GM23338 (cell line): Measurements from ENCODE around the gene LPO. TPM values are rescaled to one million over a fixed set of nuclear protein-coding genes. Genes with fewer than 3 reads are reported as not detected.

Source experiments
- ATAC-seq: fragments of 200-7000 bp; cut with Tn5 transposase; 3 replicates; pipeline ENCODE4 v1.9.1; 2020
- DNase-seq: peaks from one replicate; pipeline ENCODE4 v3.0.0-alpha.2; 2015; ENCODE audit warnings: low spot score
- H2AFZ ChIP-seq: fragments of 200-600 bp; sonication (generic); 2 replicates; pipeline ENCODE4 v1.8.0; 2016; ENCODE audit warnings: antibody characterized with exemption, mild to moderate bottlenecking, moderate library complexity
- H3F3A ChIP-seq: fragments of 200-600 bp; sonication (generic); replicated peaks from 2 replicates; pipeline ENCODE4 v1.8.0; 2017; ENCODE audit warnings: antibody characterized with exemption, mixed run types, low read depth
- H3K27ac ChIP-seq: fragments of 200-600 bp; sonication (generic); 2 replicates; pipeline ENCODE4 v1.6.1; 2016; ENCODE audit warnings: low read depth
- H3K27me3 ChIP-seq: fragments of 200-600 bp; sonication (generic); 2 replicates; pipeline ENCODE4 v1.8.0; 2016; ENCODE audit warnings: mild to moderate bottlenecking, mixed run types, moderate library complexity; ENCODE audit not compliant: insufficient read depth
- H3K36me3 ChIP-seq: fragments of 200-600 bp; sonication (generic); 2 replicates; pipeline ENCODE4 v1.8.0; 2016; ENCODE audit warnings: mild to moderate bottlenecking; ENCODE audit not compliant: insufficient read depth
- H3K4me1 ChIP-seq: fragments of 200-600 bp; sonication (generic); 2 replicates; pipeline ENCODE4 v1.8.0; 2016; ENCODE audit warnings: mild to moderate bottlenecking, moderate library complexity; ENCODE audit not compliant: insufficient read depth
- H3K4me2 ChIP-seq: fragments of 200-600 bp; sonication (generic); 2 replicates; pipeline ENCODE4 v1.7.1; 2017; ENCODE audit warnings: mixed run types
- H3K4me3 ChIP-seq: fragments of 200-600 bp; sonication (generic); 2 replicates; pipeline ENCODE4 v1.6.1; 2016; ENCODE audit warnings: mixed run types
- H3K79me2 ChIP-seq: fragments of 200-600 bp; sonication (generic); replicated peaks from 2 replicates; pipeline ENCODE4 v1.8.0; 2017; ENCODE audit warnings: mild to moderate bottlenecking; ENCODE audit not compliant: insufficient read depth
- H3K9me2 ChIP-seq: fragments of 200-600 bp; sonication (generic); 2 replicates; pipeline ENCODE4 v1.8.0; 2017; ENCODE audit not compliant: insufficient read depth
- H4K20me1 ChIP-seq: fragments of 200-600 bp; sonication (generic); replicated peaks from 2 replicates; pipeline ENCODE4 v1.8.0; 2017; ENCODE audit warnings: mild to moderate bottlenecking; ENCODE audit not compliant: insufficient read depth
- H3K27ac Mint-ChIP-seq: 2 replicates; pipeline ENCODE4 v1.8.0; 2020; ENCODE audit warnings: inconsistent platforms, mild to moderate bottlenecking, moderate library complexity, mixed read lengths
- H3K27me3 Mint-ChIP-seq: 3 replicates; pipeline ENCODE4 v1.8.0; 2022; ENCODE audit warnings: low read depth, mild to moderate bottlenecking, moderate library complexity, mixed read lengths, inconsistent platforms; ENCODE audit not compliant: insufficient read depth, poor library complexity
- H3K36me3 Mint-ChIP-seq: 3 replicates; pipeline ENCODE4 v1.8.0; 2021; ENCODE audit warnings: low read depth, mild to moderate bottlenecking, inconsistent platforms, moderate library complexity, mixed read lengths
- H3K4me1 Mint-ChIP-seq: 3 replicates; pipeline ENCODE4 v1.8.0; 2020; ENCODE audit warnings: mild to moderate bottlenecking, inconsistent platforms, mixed read lengths
- H3K4me3 Mint-ChIP-seq: 3 replicates; pipeline ENCODE4 v1.8.0; 2021; ENCODE audit warnings: moderate library complexity, mild to moderate bottlenecking, inconsistent platforms, mixed read lengths
- H3K9me3 Mint-ChIP-seq: 3 replicates; pipeline ENCODE4 v1.8.0; 2020; ENCODE audit warnings: moderate library complexity, mild to moderate bottlenecking, inconsistent platforms, mixed read lengths
- ETS1 ChIP-seq: IDR thresholded peaks from 2 replicates; pipeline ENCODE4 v1.6.1; 2016; ENCODE audit warnings: antibody characterized with exemption
- EZH2phosphoT487 ChIP-seq: fragments of 200-600 bp; sonication (generic); IDR thresholded peaks from one replicate; pipeline ENCODE4 v1.8.1; 2018; ENCODE audit warnings: antibody characterized with exemption; ENCODE audit not compliant: unreplicated experiment
- JUNB ChIP-seq: IDR thresholded peaks from one replicate; pipeline ENCODE4 v1.6.1; 2016; ENCODE audit warnings: antibody characterized with exemption; ENCODE audit not compliant: unreplicated experiment
- NANOG ChIP-seq: IDR thresholded peaks from 2 replicates; pipeline ENCODE4 v1.6.1; 2016; ENCODE audit warnings: antibody characterized with exemption, borderline replicate concordance
- POLR2AphosphoS5 ChIP-seq: IDR thresholded peaks from 2 replicates; pipeline ENCODE4 v1.6.1; 2016; ENCODE audit warnings: antibody characterized with exemption, low read depth
- STAT1 ChIP-seq: IDR thresholded peaks from one replicate; pipeline ENCODE4 v1.6.1; 2016; ENCODE audit warnings: antibody characterized with exemption; ENCODE audit not compliant: unreplicated experiment
- ZNF114 ChIP-seq: fragments of 250-450 bp; sonication (Bioruptor Pico); IDR thresholded peaks from 2 replicates; pipeline ENCODE4 v1.5.0; 2020; ENCODE audit warnings: mild to moderate bottlenecking, moderate library complexity
- ZNF331 ChIP-seq: fragments of 250-450 bp; sonication (Bioruptor Pico); IDR thresholded peaks from 2 replicates; pipeline ENCODE4 v1.5.0; 2020; ENCODE audit warnings: low read depth, mild to moderate bottlenecking, moderate library complexity
- polyA plus RNA-seq: library from polyadenylated mRNA; unstranded; fragments of >200 nt; fragmentation: Nextera tagmentation; extraction: Ambion mirVana; gene quantifications from 2 replicates; pipeline ENCODE4 v1.2.1, GENCODE V29; 2016
- total RNA-seq: library from RNA; depleted of rRNA; stranded (reverse); fragments of >200 nt; shearing (Covaris generic); gene quantifications from 2 replicates; pipeline ENCODE4 v1.2.3, GENCODE V29; 2014
- TF ChIP-seq, protein P1 (sequence below), 2 experiments: fragments of 200-600 bp in 1 of 2; sonication (generic) in 1 of 2; conservative IDR thresholded peaks; 2 replicates each; pipeline versions ENCODE4 v1.5.1 to v1.6.1; 2016 to 2017; ENCODE audit warnings: antibody characterized with exemption in 2 of 2, low read depth in 2 of 2, mild to moderate bottlenecking in 2 of 2, moderate library complexity in 1 of 2
- TF ChIP-seq, protein P2 (sequence below): fragments of 250-450 bp; sonication (Bioruptor Pico); IDR thresholded peaks from 2 replicates; pipeline ENCODE4 v1.5.0; 2020; ENCODE audit warnings: mild to moderate bottlenecking, moderate library complexity

The LPO gene
- total and polyA plus RNA-seq, 2 experiments from 2014 or later, result 0.13 to 0.35 TPM

- Histone ChIP-seq H3K9me2 (no peaks in the 10 kb centered on the region), H2AFZ (0 out of 2 replicates have a peak overlapping the region, but pooled peaks have one; percentile 43), H3K27ac (no peak overlapping the region), H3K4me3 (no peak overlapping the region), H4K20me1 (no peaks in the 10 kb centered on the region), H3K79me2 (no peaks in the 10 kb centered on the region), H3K36me3 (no peaks in the 10 kb centered on the region), H3K4me2 (no peak overlapping the region), H3K27me3 (peaks cover 11% of the 10 kb centered on the region; the same call in 1 of the 2 replicates), H3F3A (no peaks in the 10 kb centered on the region), H3K4me1 (no peaks in the 10 kb centered on the region)
- H3K27me3 Mint-ChIP-seq, result peaks cover 20% of the 10 kb centered on the region
- no peaks in the 10 kb centered on the region; the same call in 2 of the 3 replicates for H3K36me3 Mint-ChIP-seq
- no peak overlapping the region for H3K4me3 Mint-ChIP-seq
- H3K27ac Mint-ChIP-seq, result no peak overlapping the region
- H3K9me3 Mint-ChIP-seq, result no peaks in the 10 kb centered on the region
- DNase-seq (peak; percentile 48), ATAC-seq (peak; percentile 91)
- TF ChIP-seq, protein P1, sequence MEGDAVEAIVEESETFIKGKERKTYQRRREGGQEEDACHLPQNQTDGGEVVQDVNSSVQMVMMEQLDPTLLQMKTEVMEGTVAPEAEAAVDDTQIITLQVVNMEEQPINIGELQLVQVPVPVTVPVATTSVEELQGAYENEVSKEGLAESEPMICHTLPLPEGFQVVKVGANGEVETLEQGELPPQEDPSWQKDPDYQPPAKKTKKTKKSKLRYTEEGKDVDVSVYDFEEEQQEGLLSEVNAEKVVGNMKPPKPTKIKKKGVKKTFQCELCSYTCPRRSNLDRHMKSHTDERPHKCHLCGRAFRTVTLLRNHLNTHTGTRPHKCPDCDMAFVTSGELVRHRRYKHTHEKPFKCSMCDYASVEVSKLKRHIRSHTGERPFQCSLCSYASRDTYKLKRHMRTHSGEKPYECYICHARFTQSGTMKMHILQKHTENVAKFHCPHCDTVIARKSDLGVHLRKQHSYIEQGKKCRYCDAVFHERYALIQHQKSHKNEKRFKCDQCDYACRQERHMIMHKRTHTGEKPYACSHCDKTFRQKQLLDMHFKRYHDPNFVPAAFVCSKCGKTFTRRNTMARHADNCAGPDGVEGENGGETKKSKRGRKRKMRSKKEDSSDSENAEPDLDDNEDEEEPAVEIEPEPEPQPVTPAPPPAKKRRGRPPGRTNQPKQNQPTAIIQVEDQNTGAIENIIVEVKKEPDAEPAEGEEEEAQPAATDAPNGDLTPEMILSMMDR (conservative IDR thresholded peaks at IDR 0.05; ENCODE audit: low read depth in 2 of 2), result 0 out of 4 replicates have a peak, but pooled peaks of 1 of the 2 experiments have one; percentile 27
- TF ChIP-seq ZNF114, result no peak
- peaks cover 16% of the 10 kb centered on the region for H3K4me1 Mint-ChIP-seq
Observed at GRCh38 chr17:58242171-58242784, 3.9 kb downstream of the LPO start.

GRCh38 chr17:58244963-58245362 is 6.6 kb downstream of the LPO start:
- Histone ChIP-seq H3K79me2 (no peaks in the 10 kb centered on the region), H3K27ac (no peak overlapping the region), H3K4me2 (no peak overlapping the region), H3F3A (no peaks in the 10 kb centered on the region), H3K4me1 (peaks cover 10% of the 10 kb centered on the region; the same call in 1 of the 2 replicates), H4K20me1 (no peaks in the 10 kb centered on the region), H3K4me3 (no peak overlapping the region), H3K27me3 (peaks cover 38% of the 10 kb centered on the region), H3K9me2 (0 out of 2 replicates have a peak, but pooled peaks cover under 1% of the 10 kb centered on the region), H2AFZ (no peak overlapping the region), H3K36me3 (no peaks in the 10 kb centered on the region)
- Mint-ChIP-seq H3K27ac (no peak overlapping the region), H3K4me3 (no peak overlapping the region), H3K27me3 (peaks cover 45% of the 10 kb centered on the region), H3K36me3 (peaks cover 3% of the 10 kb centered on the region; the same call in 1 of the 3 replicates), H3K9me3 (peaks cover 5% of the 10 kb centered on the region), H3K4me1 (peaks cover 23% of the 10 kb centered on the region)
- DNase-seq, result no peak
- no peak for ATAC-seq
- TF ChIP-seq EZH2phosphoT487 (no peak), NANOG (no peak), STAT1 (no peak), ZNF331 (CRISPR knock-in tag) (no peak), POLR2AphosphoS5 (no peak), ZNF114 (no peak), JUNB (no peak), ETS1 (no peak)
- TF ChIP-seq, protein P1 (conservative IDR thresholded peaks at IDR 0.05; ENCODE audit: low read depth in 2 of 2), result no peak
- TF ChIP-seq, protein P2, sequence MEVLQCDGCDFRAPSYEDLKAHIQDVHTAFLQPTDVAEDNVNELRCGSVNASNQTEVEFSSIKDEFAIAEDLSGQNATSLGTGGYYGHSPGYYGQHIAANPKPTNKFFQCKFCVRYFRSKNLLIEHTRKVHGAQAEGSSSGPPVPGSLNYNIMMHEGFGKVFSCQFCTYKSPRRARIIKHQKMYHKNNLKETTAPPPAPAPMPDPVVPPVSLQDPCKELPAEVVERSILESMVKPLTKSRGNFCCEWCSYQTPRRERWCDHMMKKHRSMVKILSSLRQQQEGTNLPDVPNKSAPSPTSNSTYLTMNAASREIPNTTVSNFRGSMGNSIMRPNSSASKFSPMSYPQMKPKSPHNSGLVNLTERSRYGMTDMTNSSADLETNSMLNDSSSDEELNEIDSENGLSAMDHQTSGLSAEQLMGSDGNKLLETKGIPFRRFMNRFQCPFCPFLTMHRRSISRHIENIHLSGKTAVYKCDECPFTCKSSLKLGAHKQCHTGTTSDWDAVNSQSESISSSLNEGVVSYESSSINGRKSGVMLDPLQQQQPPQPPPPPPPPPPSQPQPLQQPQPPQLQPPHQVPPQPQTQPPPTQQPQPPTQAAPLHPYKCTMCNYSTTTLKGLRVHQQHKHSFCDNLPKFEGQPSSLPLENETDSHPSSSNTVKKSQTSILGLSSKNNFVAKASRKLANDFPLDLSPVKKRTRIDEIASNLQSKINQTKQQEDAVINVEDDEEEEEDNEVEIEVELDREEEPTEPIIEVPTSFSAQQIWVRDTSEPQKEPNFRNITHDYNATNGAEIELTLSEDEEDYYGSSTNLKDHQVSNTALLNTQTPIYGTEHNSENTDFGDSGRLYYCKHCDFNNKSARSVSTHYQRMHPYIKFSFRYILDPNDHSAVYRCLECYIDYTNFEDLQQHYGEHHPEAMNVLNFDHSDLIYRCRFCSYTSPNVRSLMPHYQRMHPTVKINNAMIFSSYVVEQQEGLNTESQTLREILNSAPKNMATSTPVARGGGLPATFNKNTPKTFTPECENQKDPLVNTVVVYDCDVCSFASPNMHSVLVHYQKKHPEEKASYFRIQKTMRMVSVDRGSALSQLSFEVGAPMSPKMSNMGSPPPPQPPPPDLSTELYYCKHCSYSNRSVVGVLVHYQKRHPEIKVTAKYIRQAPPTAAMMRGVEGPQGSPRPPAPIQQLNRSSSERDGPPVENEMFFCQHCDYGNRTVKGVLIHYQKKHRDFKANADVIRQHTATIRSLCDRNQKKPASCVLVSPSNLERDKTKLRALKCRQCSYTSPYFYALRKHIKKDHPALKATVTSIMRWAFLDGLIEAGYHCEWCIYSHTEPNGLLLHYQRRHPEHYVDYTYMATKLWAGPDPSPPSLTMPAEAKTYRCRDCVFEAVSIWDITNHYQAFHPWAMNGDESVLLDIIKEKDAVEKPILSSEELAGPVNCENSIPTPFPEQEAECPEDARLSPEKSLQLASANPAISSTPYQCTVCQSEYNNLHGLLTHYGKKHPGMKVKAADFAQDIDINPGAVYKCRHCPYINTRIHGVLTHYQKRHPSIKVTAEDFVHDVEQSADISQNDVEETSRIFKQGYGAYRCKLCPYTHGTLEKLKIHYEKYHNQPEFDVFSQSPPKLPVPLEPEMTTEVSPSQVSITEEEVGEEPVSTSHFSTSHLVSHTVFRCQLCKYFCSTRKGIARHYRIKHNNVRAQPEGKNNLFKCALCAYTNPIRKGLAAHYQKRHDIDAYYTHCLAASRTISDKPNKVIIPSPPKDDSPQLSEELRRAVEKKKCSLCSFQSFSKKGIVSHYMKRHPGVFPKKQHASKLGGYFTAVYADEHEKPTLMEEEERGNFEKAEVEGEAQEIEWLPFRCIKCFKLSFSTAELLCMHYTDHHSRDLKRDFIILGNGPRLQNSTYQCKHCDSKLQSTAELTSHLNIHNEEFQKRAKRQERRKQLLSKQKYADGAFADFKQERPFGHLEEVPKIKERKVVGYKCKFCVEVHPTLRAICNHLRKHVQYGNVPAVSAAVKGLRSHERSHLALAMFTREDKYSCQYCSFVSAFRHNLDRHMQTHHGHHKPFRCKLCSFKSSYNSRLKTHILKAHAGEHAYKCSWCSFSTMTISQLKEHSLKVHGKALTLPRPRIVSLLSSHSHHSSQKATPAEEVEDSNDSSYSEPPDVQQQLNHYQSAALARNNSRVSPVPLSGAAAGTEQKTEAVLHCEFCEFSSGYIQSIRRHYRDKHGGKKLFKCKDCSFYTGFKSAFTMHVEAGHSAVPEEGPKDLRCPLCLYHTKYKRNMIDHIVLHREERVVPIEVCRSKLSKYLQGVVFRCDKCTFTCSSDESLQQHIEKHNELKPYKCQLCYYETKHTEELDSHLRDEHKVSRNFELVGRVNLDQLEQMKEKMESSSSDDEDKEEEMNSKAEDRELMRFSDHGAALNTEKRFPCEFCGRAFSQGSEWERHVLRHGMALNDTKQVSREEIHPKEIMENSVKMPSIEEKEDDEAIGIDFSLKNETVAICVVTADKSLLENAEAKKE (CRISPR knock-in tag), result no peak
